ENCODE results near the gene DDHD1. TPM values are rescaled to one million over a fixed set of nuclear protein-coding genes. Genes with fewer than 3 reads are reported as not detected.

Gene DDHD1
- total RNA-seq, 1 experiment from 2014 or later = 15.7 TPM

DNA sequence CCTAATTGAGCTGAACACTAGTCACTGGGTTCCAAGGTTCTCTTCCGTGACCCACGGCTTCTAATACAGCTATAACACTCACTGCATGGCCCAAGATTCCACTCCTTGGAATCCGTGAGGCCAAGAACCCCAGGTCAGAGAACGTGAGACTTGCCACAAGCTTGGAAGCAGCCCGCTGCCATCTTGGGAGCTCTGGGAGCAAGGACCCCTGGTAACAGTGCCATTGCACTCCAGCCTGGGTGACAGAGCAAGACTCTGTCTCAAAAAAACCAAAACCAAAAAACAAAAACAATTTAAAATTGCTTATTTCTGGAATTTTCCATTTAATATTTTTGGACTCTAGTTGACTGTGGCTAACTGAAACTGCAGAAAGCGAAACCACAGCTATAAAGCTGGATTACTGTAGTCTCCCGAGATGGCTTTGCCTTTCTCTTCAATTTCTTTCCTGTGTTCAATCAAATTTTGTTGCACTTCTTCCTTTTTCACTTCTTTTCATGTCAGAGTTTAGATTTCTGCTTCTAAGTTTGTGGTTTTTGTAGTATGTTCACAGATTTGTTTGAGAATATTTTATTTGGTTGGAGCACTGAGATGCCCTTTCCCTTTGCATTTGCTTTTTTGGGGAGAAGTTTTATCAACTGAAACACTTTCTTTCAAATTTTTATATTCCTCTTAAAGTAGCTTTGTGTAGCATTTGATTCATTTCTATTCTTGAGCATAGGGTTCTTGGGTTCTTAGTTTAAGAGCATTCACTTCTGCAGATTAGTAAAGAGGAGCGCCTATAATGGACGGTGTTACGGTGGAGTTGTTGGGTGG is 44.6 kb downstream of the DDHD1 start:
- Histone ChIP-seq H2BK20ac (ENCODE audit: low read depth, low read length, poor library complexity, severe bottlenecking) (no peak overlapping the region), H3K56ac (ENCODE audit: insufficient read length, low read depth, low read length) (no peak overlapping the region), H4K8ac (replicated peaks; ENCODE audit: insufficient read length, low read depth, low read length) (no peak overlapping the region), H3K79me2 (ENCODE audit: insufficient read depth, low read length) (no peaks in the 10 kb centered on the region), H4K20me1 (ENCODE audit: control insufficient read depth, insufficient read depth, insufficient read length) (no peaks in the 10 kb centered on the region), H3K9me3 (ENCODE audit: control insufficient read depth, low read depth, low read length) (no peaks in the 10 kb centered on the region), H4K91ac (ENCODE audit: insufficient read length, low read depth, low read length) (no peak overlapping the region), H2BK120ac (ENCODE audit: low read depth, low read length, poor library complexity, severe bottlenecking) (no peak overlapping the region), H2AFZ (ENCODE audit: low read length) (no peak overlapping the region), H3K79me1 (ENCODE audit: insufficient read depth, low read depth, low read length, poor library complexity, severe bottlenecking) (no peaks in the 10 kb centered on the region), H2BK12ac (ENCODE audit: insufficient read length, low read depth, low read length) (no peak overlapping the region), H3K23ac (ENCODE audit: insufficient read length, low read depth, low read length) (no peak overlapping the region), H3K23me2 (ENCODE audit: insufficient read length, low read depth, low read length, poor library complexity, severe bottlenecking) (no peaks in the 10 kb centered on the region), H3K4me2 (ENCODE audit: insufficient read depth, insufficient read length, low read length) (no peak overlapping the region), H3K4ac (ENCODE audit: low read depth, low read length) (no peak overlapping the region), H3K14ac (ENCODE audit: insufficient read depth, low read length) (no peak overlapping the region), H3K4me1 (ENCODE audit: insufficient read depth, low read length) (no peaks in the 10 kb centered on the region), H3K9ac (ENCODE audit: extremely low read depth, insufficient read length, low read length) (no peak overlapping the region), H3K27ac (ENCODE audit: insufficient read length, low read depth, low read length) (no peak overlapping the region), H2BK15ac (ENCODE audit: low read depth, low read length) (no peak overlapping the region), H2BK5ac (ENCODE audit: insufficient read length, low read length) (no peak overlapping the region), H4K5ac (ENCODE audit: insufficient read length, low read depth, low read length) (no peak overlapping the region), H3T11ph (ENCODE audit: low read length) (no peak overlapping the region), H3K27me3 (ENCODE audit: insufficient read depth, low read length) (no peaks in the 10 kb centered on the region), H3K18ac (ENCODE audit: insufficient read length, low read depth, low read length) (no peak overlapping the region), H2AK5ac (ENCODE audit: insufficient read length, low read length) (no peak overlapping the region)
- DNase-seq = no peak
- Mint-ChIP-seq H3K4me1 (peaks cover 6 to 8% of the 10 kb centered on the region in 2 experiments), H3K27me3 (ENCODE audit: low read depth) (no peaks in the 10 kb centered on the region), H3K9me3 (peaks cover 4 to 10% of the 10 kb centered on the region in 2 experiments), H3K36me3 (ENCODE audit: insufficient read depth in 1 of 3, low read depth in 3 of 3) (peaks cover 3 to 7% (median 7%) of the 10 kb centered on the region in 3 experiments; a peak in 5 of 7 replicates), H3K4me3 (no peak overlapping the region), H3K27ac (peak overlapping the region in 2 of 3 experiments; percentile 69 to 87; a peak in 2 of 7 replicates)
- WGBS (ENCODE audit: extremely low coverage, insufficient read length, low lambda C conversion rate) = no CpG with 5 or more reads among the region's 10 CpGs
- TF ChIP-seq, protein P1, sequence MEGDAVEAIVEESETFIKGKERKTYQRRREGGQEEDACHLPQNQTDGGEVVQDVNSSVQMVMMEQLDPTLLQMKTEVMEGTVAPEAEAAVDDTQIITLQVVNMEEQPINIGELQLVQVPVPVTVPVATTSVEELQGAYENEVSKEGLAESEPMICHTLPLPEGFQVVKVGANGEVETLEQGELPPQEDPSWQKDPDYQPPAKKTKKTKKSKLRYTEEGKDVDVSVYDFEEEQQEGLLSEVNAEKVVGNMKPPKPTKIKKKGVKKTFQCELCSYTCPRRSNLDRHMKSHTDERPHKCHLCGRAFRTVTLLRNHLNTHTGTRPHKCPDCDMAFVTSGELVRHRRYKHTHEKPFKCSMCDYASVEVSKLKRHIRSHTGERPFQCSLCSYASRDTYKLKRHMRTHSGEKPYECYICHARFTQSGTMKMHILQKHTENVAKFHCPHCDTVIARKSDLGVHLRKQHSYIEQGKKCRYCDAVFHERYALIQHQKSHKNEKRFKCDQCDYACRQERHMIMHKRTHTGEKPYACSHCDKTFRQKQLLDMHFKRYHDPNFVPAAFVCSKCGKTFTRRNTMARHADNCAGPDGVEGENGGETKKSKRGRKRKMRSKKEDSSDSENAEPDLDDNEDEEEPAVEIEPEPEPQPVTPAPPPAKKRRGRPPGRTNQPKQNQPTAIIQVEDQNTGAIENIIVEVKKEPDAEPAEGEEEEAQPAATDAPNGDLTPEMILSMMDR (conservative IDR thresholded peaks at IDR 0.05) = no peak
